D721Med (cell line): ENCODE data around the gene KRTAP25-1.

Experiments
- DNase-seq: peaks from one replicate; pipeline ENCODE4 v3.0.0; 2011; ENCODE audit warnings: low spot score; ENCODE audit not compliant: insufficient read length
- FAIRE-seq: peaks from 2 replicates; lab custom pipeline; 2011; peaks lifted over from hg19 to GRCh38; lab: Jason Lieb, UNC
- CTCF ChIP-seq: IDR thresholded peaks from 2 replicates; pipeline ENCODE4 v1.5.1; 2012; ENCODE audit warnings: mild to moderate bottlenecking, control low read depth; ENCODE audit not compliant: insufficient read depth; ENCODE audit errors: missing control alignments

The KRTAP25-1 gene

GRCh38 chr21:30329203-30329875, 40.0 kb upstream of the KRTAP25-1 start:
- DNase-seq, result no peak

GRCh38 chr21:30326390-30326789, 37.1 kb upstream of the KRTAP25-1 start:
- FAIRE-seq (no peak), DNase-seq (no peak)
- TF ChIP-seq CTCF, result no peak

More at GRCh38 chr21:30329203-30329875, 40.0 kb upstream of the KRTAP25-1 start:
- no peak for TF ChIP-seq CTCF
- no peak for FAIRE-seq

- DNase-seq (no peak), FAIRE-seq (no peak)
- no peak for TF ChIP-seq CTCF
These were observed 30.9 kb upstream of the KRTAP25-1 start, which contains the start of gene KRTAP26-1 for GRCh38 chr21:30320215-30320614. KRTAP26-1 (minus strand) TSS chr21:30320315; CDS start chr21:30320035, 280 bp downstream.

GRCh38 chr21:30315701-30316100, 26.4 kb upstream of the KRTAP25-1 start:
- DNase-seq, result no peak
- no peak for TF ChIP-seq CTCF
- no peak for FAIRE-seq

GRCh38 chr21:30306884-30307283, 17.6 kb upstream of the KRTAP25-1 start:
- no peak for TF ChIP-seq CTCF
- no peak for FAIRE-seq
- DNase-seq, result no peak

GRCh38 chr21:30305136-30305535, 15.8 kb upstream of the KRTAP25-1 start:
- DNase-seq (no peak), FAIRE-seq (no peak)
- TF ChIP-seq CTCF, result no peak

GRCh38 chr21:30282850-30283249, 6.5 kb downstream of the KRTAP25-1 start, which contains the start of gene KRTAP24-1:
KRTAP24-1 (minus strand) TSS chr21:30282950; CDS start chr21:30282932, 18 bp downstream.
- FAIRE-seq (no peak), DNase-seq (no peak)
- no peak for TF ChIP-seq CTCF
